GM23338 (cell line): Measurements from ENCODE around the gene C1QTNF4. TPM values are rescaled to one million over a fixed set of nuclear protein-coding genes. Genes with fewer than 3 reads are reported as not detected.

Source experiments
- ATAC-seq: fragments of 200-7000 bp; cut with Tn5 transposase; 3 replicates; pipeline ENCODE4 v1.9.1; 2020
- DNase-seq: peaks from one replicate; pipeline ENCODE4 v3.0.0-alpha.2; 2015; ENCODE audit warnings: low spot score
- H2AFZ ChIP-seq: fragments of 200-600 bp; sonication (generic); 2 replicates; pipeline ENCODE4 v1.8.0; 2016; ENCODE audit warnings: antibody characterized with exemption, mild to moderate bottlenecking, moderate library complexity
- H3F3A ChIP-seq: fragments of 200-600 bp; sonication (generic); replicated peaks from 2 replicates; pipeline ENCODE4 v1.8.0; 2017; ENCODE audit warnings: antibody characterized with exemption, mixed run types, low read depth
- H3K27ac ChIP-seq: fragments of 200-600 bp; sonication (generic); 2 replicates; pipeline ENCODE4 v1.6.1; 2016; ENCODE audit warnings: low read depth
- H3K27me3 ChIP-seq: fragments of 200-600 bp; sonication (generic); 2 replicates; pipeline ENCODE4 v1.8.0; 2016; ENCODE audit warnings: mild to moderate bottlenecking, mixed run types, moderate library complexity; ENCODE audit not compliant: insufficient read depth
- H3K36me3 ChIP-seq: fragments of 200-600 bp; sonication (generic); 2 replicates; pipeline ENCODE4 v1.8.0; 2016; ENCODE audit warnings: mild to moderate bottlenecking; ENCODE audit not compliant: insufficient read depth
- H3K4me1 ChIP-seq: fragments of 200-600 bp; sonication (generic); 2 replicates; pipeline ENCODE4 v1.8.0; 2016; ENCODE audit warnings: mild to moderate bottlenecking, moderate library complexity; ENCODE audit not compliant: insufficient read depth
- H3K4me2 ChIP-seq: fragments of 200-600 bp; sonication (generic); 2 replicates; pipeline ENCODE4 v1.7.1; 2017; ENCODE audit warnings: mixed run types
- H3K4me3 ChIP-seq: fragments of 200-600 bp; sonication (generic); 2 replicates; pipeline ENCODE4 v1.6.1; 2016; ENCODE audit warnings: mixed run types
- H3K79me2 ChIP-seq: fragments of 200-600 bp; sonication (generic); replicated peaks from 2 replicates; pipeline ENCODE4 v1.8.0; 2017; ENCODE audit warnings: mild to moderate bottlenecking; ENCODE audit not compliant: insufficient read depth
- H3K9me2 ChIP-seq: fragments of 200-600 bp; sonication (generic); 2 replicates; pipeline ENCODE4 v1.8.0; 2017; ENCODE audit not compliant: insufficient read depth
- H4K20me1 ChIP-seq: fragments of 200-600 bp; sonication (generic); replicated peaks from 2 replicates; pipeline ENCODE4 v1.8.0; 2017; ENCODE audit warnings: mild to moderate bottlenecking; ENCODE audit not compliant: insufficient read depth
- H3K27ac Mint-ChIP-seq: 2 replicates; pipeline ENCODE4 v1.8.0; 2020; ENCODE audit warnings: inconsistent platforms, mild to moderate bottlenecking, moderate library complexity, mixed read lengths
- H3K27me3 Mint-ChIP-seq: 3 replicates; pipeline ENCODE4 v1.8.0; 2022; ENCODE audit warnings: low read depth, mild to moderate bottlenecking, moderate library complexity, mixed read lengths, inconsistent platforms; ENCODE audit not compliant: insufficient read depth, poor library complexity
- H3K36me3 Mint-ChIP-seq: 3 replicates; pipeline ENCODE4 v1.8.0; 2021; ENCODE audit warnings: low read depth, mild to moderate bottlenecking, inconsistent platforms, moderate library complexity, mixed read lengths
- H3K4me1 Mint-ChIP-seq: 3 replicates; pipeline ENCODE4 v1.8.0; 2020; ENCODE audit warnings: mild to moderate bottlenecking, inconsistent platforms, mixed read lengths
- H3K4me3 Mint-ChIP-seq: 3 replicates; pipeline ENCODE4 v1.8.0; 2021; ENCODE audit warnings: moderate library complexity, mild to moderate bottlenecking, inconsistent platforms, mixed read lengths
- H3K9me3 Mint-ChIP-seq: 3 replicates; pipeline ENCODE4 v1.8.0; 2020; ENCODE audit warnings: moderate library complexity, mild to moderate bottlenecking, inconsistent platforms, mixed read lengths
- CREB1 ChIP-seq: fragments of 250-450 bp; sonication (Bioruptor Pico); IDR thresholded peaks from 2 replicates; pipeline ENCODE4 v1.5.0; 2020; ENCODE audit warnings: low read depth, mild to moderate bottlenecking, moderate library complexity
- CTCF ChIP-seq, 2 experiments: fragments of 200-600 bp in 1 of 2; sonication (generic) in 1 of 2; conservative IDR thresholded peaks; 2 replicates each; pipeline versions ENCODE4 v1.5.1 to v1.6.1; 2016 to 2017; ENCODE audit warnings: antibody characterized with exemption in 2 of 2, low read depth in 2 of 2, mild to moderate bottlenecking in 2 of 2, moderate library complexity in 1 of 2
- ETS1 ChIP-seq: IDR thresholded peaks from 2 replicates; pipeline ENCODE4 v1.6.1; 2016; ENCODE audit warnings: antibody characterized with exemption
- EZH2 ChIP-seq: fragments of 200-600 bp; sonication (generic); IDR thresholded peaks from one replicate; pipeline ENCODE4 v1.8.0; 2017; ENCODE audit warnings: antibody characterized with exemption, mild to moderate bottlenecking, low read depth; ENCODE audit not compliant: unreplicated experiment
- EZH2phosphoT487 ChIP-seq: fragments of 200-600 bp; sonication (generic); IDR thresholded peaks from one replicate; pipeline ENCODE4 v1.8.1; 2018; ENCODE audit warnings: antibody characterized with exemption; ENCODE audit not compliant: unreplicated experiment
- JUNB ChIP-seq: IDR thresholded peaks from one replicate; pipeline ENCODE4 v1.6.1; 2016; ENCODE audit warnings: antibody characterized with exemption; ENCODE audit not compliant: unreplicated experiment
- NANOG ChIP-seq: IDR thresholded peaks from 2 replicates; pipeline ENCODE4 v1.6.1; 2016; ENCODE audit warnings: antibody characterized with exemption, borderline replicate concordance
- POLR2AphosphoS5 ChIP-seq: IDR thresholded peaks from 2 replicates; pipeline ENCODE4 v1.6.1; 2016; ENCODE audit warnings: antibody characterized with exemption, low read depth
- REST ChIP-seq: IDR thresholded peaks from one replicate; pipeline ENCODE4 v1.6.1; 2018; ENCODE audit warnings: antibody characterized with exemption; ENCODE audit not compliant: unreplicated experiment
- STAT1 ChIP-seq: IDR thresholded peaks from one replicate; pipeline ENCODE4 v1.6.1; 2016; ENCODE audit warnings: antibody characterized with exemption; ENCODE audit not compliant: unreplicated experiment
- ZNF114 ChIP-seq: fragments of 250-450 bp; sonication (Bioruptor Pico); IDR thresholded peaks from 2 replicates; pipeline ENCODE4 v1.5.0; 2020; ENCODE audit warnings: mild to moderate bottlenecking, moderate library complexity
- ZNF331 ChIP-seq: fragments of 250-450 bp; sonication (Bioruptor Pico); IDR thresholded peaks from 2 replicates; pipeline ENCODE4 v1.5.0; 2020; ENCODE audit warnings: low read depth, mild to moderate bottlenecking, moderate library complexity
- ZNF462 ChIP-seq: fragments of 250-450 bp; sonication (Bioruptor Pico); IDR thresholded peaks from 2 replicates; pipeline ENCODE4 v1.5.0; 2020; ENCODE audit warnings: mild to moderate bottlenecking, moderate library complexity
- polyA plus RNA-seq: library from polyadenylated mRNA; unstranded; fragments of >200 nt; fragmentation: Nextera tagmentation; extraction: Ambion mirVana; gene quantifications from 2 replicates; pipeline ENCODE4 v1.2.1, GENCODE V29; 2016
- total RNA-seq: library from RNA; depleted of rRNA; stranded (reverse); fragments of >200 nt; shearing (Covaris generic); gene quantifications from 2 replicates; pipeline ENCODE4 v1.2.3, GENCODE V29; 2014

Gene C1QTNF4
- total and polyA plus RNA-seq, 2 experiments from 2014 or later = 5.2 to 6.6 TPM

GRCh38 chr11:47631473-47631872 lies 37.3 kb upstream of the C1QTNF4 start:
- Mint-ChIP-seq H3K36me3 (peaks cover 80% of the 10 kb centered on the region), H3K9me3 (no peaks in the 10 kb centered on the region), H3K4me1 (no peaks in the 10 kb centered on the region), H3K27me3 (no peaks in the 10 kb centered on the region), H3K27ac (no peak overlapping the region), H3K4me3 (no peak overlapping the region)
- ATAC-seq (no peak), DNase-seq (no peak)
- H3K4me1 ChIP-seq = no peaks in the 10 kb centered on the region
- TF ChIP-seq CTCF (conservative IDR thresholded peaks at IDR 0.05; ENCODE audit: low read depth in 2 of 2) = no peak
- TF ChIP-seq REST = no peak
- no peak for TF ChIP-seq EZH2
- no peak for TF ChIP-seq JUNB
- no peak for TF ChIP-seq ZNF114 (CRISPR knock-in tag)
- no peak for TF ChIP-seq EZH2phosphoT487
- no peak for TF ChIP-seq ZNF462
- no peak for TF ChIP-seq ZNF331 (CRISPR knock-in tag)
- no peak for TF ChIP-seq POLR2AphosphoS5
- no peak for TF ChIP-seq NANOG
- no peak for TF ChIP-seq ETS1
- no peak for TF ChIP-seq STAT1
- TF ChIP-seq CREB1 (CRISPR knock-in tag) = no peak
- H3K9me2 ChIP-seq = no peaks in the 10 kb centered on the region
- no peak overlapping the region for H2AFZ ChIP-seq
- H3F3A ChIP-seq = no peaks in the 10 kb centered on the region
- no peaks in the 10 kb centered on the region; the same call in none of the 2 replicates for H4K20me1 ChIP-seq
- H3K79me2 ChIP-seq = no peaks in the 10 kb centered on the region
- no peaks in the 10 kb centered on the region for H3K27me3 ChIP-seq
- H3K4me2 ChIP-seq = no peak overlapping the region
- no peak overlapping the region for H3K4me3 ChIP-seq
- peaks cover 58% of the 10 kb centered on the region for H3K36me3 ChIP-seq
- no peak overlapping the region for H3K27ac ChIP-seq
